Skin epidermis (tissue), 12 donors: ENCODE data around the gene COL19A1.
"Not testable (repeated sequence)": the region's sequence is repeated elsewhere in the genome, so short reads cannot be mapped to it uniquely, and the experiment has no call there.

ENCODE experiments used
- H3K27ac ChIP-seq, 21 experiments: fragments of 200-600 bp; sonication (generic) in 11 of 21; one replicate each; pipeline ENCODE4 v1.5.0; 2020; ENCODE audit warnings: mild to moderate bottlenecking in 3 of 21, inconsistent platforms in 2 of 21, moderate library complexity in 2 of 21
- H3K4me3 ChIP-seq, 7 experiments: fragments of 200-600 bp; sonication (generic) in 2 of 7; one replicate each; pipeline ENCODE4 v1.5.0; 2020; ENCODE audit warnings: inconsistent platforms in 2 of 7, mild to moderate bottlenecking in 2 of 7, moderate library complexity in 1 of 7

COL19A1 gene

DNA sequence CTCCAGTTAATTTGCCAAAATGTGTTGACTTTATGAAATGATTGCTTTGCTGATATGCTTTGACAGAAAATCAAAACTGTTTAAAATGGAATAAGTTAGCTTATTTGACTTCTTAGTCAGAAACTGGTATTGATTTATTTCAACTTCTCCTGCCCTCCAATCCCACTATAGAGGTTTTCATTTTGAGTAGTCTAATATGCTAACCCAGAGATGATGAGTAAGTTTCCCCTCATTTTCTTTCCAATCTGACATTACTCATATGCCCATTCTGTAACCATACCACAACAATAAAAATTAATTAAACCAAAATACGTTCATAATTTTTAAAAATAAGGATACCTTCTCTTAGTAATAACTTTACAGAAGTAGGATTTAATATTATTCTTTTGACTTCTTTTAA, 78.8 kb downstream of the COL19A1 start:
- H3K4me3 ChIP-seq = no peak overlapping the region
- no peak overlapping the region for H3K27ac ChIP-seq

DNA sequence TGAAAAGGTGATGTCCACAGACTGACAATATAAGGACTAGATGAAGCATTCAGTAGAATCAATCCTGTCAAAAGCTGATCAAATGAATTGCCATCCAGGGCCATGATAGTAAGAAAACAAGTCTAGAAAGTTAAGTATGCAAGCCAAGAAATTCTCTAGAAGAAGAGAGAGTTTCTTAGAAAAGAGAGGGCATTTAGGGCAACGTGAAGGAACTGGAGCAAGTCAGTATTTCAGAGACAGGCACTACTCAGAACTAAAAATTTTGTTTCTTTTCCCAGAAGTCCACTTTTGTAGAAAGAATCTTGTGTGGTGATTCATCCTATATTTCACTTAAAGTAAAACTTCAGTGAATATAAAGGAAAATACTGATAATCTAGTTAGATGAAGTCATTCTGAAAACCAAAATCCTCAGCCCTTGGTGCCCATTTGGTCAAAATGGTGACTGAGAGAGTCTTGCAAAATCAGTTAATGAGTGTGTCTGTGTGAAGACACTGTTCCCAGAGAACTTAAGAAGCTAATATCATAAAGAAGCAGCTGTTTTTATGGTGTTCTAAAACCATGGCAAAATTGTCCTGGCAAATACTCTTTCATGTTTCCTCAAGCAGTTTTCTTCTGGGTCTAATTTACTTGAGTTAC, 82.2 kb downstream of the COL19A1 start:
- Histone ChIP-seq H3K4me3 (no peak overlapping the region), H3K27ac (no peak overlapping the region)

DNA sequence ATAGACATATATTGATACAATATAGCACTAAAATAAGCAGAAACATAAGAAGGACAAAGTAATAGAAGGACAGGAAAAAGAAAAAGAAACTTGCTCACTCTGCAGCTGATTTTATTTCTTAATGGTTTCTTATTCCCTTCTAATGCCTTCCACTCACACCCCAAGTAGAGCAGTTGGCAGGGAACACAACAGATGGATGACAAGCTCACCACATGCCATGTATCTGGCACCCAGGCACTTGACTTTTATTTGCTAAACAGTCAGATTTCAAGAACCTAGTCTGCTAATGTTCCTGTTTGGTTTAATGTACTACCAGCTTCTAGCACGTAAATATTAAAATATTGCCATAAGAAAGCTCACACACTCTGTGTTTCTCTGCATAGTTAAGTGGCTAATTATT, 87.1 kb downstream of the COL19A1 start:
- Histone ChIP-seq H3K4me3 (no peak overlapping the region), H3K27ac (no peak overlapping the region)

DNA sequence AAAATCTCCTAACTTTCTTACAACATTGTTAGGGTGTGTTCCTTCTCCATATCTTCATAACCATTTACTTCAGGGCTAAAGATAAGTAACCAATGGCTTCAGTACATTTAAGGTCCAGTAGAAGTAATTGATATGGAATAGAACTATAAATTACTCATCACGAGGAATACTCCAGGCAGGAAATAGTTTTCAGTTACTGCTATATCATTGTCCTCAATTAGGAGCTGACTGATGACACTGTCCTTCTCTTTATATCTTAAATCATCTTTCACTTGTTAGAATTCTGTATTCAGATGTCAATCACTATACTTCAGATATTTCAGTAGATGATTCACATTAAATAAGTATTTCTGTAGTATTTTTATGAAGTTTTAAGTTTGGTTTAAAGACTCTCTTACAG, 88.4 kb downstream of the COL19A1 start:
- no peak overlapping the region for H3K27ac ChIP-seq
- no peak overlapping the region for H3K4me3 ChIP-seq

DNA sequence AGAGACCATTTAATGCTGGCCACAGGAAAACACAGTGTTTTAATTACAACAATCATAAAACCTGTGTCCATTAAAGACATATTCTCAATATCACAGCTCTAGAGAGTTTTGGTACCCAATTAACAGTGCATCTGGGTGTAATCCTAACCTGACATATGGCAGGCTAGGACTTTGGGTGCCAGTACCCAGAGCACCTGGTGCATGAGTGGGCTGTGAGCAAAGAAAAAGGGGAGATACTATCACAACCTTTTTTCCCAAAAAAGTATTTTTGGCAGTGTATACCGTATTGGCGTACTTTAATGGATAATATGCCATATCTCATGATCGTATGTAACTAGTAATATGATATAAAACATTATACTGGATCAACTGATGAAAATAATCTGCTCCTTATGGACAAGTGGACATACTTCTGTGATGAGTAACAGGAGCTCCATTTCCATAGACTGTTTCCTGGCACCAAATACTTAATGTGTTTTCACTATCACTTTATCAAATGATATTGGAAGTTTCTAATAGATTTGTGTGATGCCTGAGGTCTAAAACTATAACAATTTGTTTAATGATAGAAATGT, 91.7 kb downstream of the COL19A1 start:
- no peak overlapping the region for H3K27ac ChIP-seq
- no peak overlapping the region for H3K4me3 ChIP-seq

DNA sequence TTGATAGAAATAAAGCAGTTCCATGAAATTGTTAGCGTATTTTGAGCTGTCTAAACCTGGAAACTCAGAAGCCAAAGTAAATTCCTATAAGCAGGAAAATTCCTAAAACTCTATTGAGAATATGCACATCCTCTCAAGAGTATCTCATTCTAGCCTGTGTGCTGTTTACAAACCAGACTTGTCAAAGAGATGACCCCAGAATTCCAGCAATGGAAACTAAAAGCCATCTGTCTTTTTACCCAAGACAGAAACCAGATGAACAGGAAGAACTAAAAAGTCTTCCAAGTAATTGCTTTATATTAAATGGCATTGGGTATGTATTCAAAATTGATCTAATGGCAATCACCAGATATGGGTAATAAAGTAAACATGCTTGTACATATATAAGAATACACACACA, 92.6 kb downstream of the COL19A1 start:
- H3K4me3 ChIP-seq = no peak overlapping the region
- no peak overlapping the region for H3K27ac ChIP-seq

DNA sequence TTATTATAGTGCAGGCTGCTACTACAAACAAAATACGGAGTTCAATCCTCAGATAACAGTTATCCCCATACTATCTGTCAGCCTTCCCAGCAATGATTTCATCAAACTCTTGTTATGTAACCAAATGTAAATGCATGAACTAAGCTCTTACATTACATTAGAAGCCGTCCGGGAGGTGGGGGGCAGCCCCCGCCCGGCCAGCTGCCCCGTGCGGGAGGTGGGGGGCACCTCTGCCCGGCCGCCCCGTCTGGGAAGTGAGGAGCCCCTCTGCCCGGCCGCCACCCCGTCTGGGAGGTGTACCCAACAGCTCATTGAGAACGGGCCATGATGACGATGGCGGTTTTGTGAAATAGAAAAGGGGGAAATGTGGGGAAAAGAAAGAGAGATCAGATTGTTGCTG, 99.6 kb downstream of the COL19A1 start:
- H3K4me3 ChIP-seq, H3K27ac ChIP-seq: not testable (repeated sequence)

DNA sequence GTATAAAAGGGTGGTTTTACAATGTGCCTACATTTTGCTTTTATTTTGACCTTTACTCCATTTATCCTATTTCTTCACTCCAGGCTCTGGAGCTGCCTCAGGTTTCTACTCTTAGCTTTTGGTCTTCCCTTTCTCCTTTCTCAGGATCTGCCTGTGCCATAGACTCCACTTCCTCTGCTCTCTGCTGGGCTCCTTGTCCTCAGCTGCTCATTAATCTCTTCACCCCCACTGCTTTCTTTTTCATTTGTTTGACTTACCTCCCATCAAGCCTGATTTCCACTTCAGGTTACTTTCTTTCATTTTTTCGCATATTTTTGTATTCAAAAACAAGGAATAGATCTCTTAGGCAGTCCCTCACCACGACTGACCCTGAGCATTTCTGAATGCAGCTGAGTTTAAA, 106.8 kb downstream of the COL19A1 start:
- H3K4me3 ChIP-seq = no peak overlapping the region
- H3K27ac ChIP-seq = no peak overlapping the region

DNA sequence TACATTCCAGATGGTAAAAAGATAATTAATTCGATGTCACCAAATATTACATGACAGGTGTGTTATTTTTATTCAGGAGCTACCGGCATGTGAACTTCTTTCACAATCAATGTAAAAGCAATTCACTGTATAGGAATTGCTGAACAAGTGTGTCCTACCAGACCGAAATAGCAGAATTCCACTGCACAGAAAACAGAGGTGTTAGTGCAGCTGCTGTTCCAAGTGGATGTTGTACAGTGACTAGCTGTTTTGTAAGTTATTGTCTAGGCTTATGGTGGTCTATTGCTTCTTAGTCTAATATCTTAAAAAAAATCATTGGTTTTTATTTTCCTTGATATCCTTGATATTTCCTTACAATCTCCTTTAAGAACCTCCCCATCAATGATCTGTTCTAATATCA, 107.4 kb downstream of the COL19A1 start:
- Histone ChIP-seq H3K27ac (no peak overlapping the region), H3K4me3 (no peak overlapping the region)

DNA sequence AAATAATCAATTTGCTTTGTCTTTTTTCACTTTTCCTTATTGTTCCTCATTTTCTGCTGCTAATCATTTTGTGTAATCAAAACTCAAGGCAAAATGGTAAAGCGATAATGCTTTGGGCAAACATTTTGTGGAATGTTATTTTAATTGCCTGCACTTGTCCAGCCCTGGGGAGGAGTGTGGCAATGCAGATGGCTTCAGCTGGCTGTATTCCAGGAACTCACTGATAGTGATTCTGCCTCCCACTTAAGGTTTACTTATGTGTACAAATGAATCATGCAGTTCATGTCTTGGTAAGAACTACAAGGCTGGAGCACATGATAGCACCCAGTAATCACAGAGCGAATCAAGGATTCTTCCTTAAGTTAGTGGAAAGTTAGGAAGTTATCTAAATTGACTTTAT, 107.8 kb downstream of the COL19A1 start:
- H3K4me3 ChIP-seq = no peak overlapping the region

DNA sequence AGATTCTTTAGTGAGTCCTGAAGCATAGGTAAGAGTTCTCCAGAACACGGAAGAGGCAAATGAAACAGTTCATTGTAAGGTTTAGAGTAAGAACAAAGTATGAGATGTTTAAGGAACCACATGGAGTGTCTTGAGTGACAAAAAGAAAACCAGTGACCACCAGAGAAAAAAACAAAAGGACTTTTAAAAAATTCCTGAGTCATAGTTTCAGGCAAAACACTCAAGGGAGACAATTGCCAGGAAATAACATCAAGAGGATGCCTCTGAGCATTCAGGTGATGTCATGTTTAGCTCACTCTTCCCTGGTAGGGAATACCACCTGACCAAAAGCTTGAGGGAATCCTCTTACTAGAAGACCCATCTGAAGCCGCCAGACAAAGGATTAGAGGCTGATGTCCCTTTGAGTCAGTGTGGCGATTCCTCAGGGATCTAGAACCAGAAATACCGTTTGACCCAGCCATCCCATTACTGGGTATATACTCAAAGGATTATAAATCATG, 110.3 kb downstream of the COL19A1 start:
- H3K27ac ChIP-seq = no peak overlapping the region

More for the DNA sequence above, 107.8 kb downstream of the COL19A1 start:
- no peak overlapping the region for H3K27ac ChIP-seq

DNA sequence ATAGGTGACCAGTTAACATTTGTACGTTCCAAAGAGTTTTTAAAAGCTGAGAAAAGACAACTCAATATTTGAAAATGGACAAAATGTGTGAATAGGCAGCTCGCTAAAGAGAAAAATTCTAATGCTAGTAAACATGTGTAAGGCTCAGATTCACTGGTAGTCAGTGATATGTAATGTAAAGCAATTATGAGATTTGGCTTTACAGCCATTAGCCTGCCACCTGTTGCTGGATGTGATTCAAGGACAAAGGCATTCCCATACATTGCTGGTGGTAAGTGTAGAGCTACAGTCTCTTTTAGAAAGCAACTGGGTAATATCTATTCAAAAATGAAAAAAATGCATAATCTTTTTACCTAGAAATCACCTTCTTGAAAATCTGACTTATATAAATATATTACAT, 114.3 kb downstream of the COL19A1 start:
- Histone ChIP-seq H3K27ac (no peak overlapping the region), H3K4me3 (no peak overlapping the region)

More for the DNA sequence above, 110.3 kb downstream of the COL19A1 start:
- no peak overlapping the region for H3K4me3 ChIP-seq

DNA sequence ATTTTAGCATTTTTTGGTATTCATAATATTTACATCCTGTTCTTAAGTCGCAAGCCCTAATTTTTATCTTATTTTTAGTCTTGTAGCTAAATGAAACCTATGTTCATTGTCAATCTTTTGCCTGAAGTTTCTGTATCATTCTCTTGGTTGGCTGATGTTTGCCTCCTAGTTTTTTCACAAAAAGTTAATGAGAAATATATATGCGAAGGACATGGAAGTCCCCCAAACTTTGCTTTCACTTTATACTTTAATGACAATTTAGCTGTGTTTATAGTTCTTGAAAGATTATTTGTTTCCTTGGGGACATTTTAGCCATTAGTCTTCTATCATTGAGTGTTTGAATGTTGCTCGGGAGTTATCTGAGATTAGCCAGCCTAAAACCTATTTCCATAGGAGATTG, 118.2 kb downstream of the COL19A1 start:
- Histone ChIP-seq H3K27ac (no peak overlapping the region), H3K4me3 (no peak overlapping the region)

DNA sequence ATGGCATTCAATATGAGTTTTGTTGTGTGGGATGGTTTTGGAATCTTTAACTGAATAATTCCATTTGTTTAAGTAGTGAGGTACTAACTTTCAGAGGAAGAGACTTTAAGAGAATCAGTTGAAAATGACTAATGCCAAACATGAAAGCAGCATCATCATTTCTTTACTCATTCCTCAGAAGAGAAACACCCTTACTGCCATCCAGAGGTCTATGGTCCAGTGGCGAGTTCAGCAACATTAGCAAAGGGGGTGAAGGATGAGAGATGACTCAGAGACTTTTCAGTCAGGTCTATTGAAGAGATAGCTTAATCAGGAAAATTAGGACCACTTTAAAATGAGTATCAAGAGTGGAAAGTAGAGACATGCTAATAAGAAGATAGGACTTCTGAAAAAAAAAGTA, 118.8 kb downstream of the COL19A1 start:
- H3K27ac ChIP-seq = no peak overlapping the region
- no peak overlapping the region for H3K4me3 ChIP-seq

DNA sequence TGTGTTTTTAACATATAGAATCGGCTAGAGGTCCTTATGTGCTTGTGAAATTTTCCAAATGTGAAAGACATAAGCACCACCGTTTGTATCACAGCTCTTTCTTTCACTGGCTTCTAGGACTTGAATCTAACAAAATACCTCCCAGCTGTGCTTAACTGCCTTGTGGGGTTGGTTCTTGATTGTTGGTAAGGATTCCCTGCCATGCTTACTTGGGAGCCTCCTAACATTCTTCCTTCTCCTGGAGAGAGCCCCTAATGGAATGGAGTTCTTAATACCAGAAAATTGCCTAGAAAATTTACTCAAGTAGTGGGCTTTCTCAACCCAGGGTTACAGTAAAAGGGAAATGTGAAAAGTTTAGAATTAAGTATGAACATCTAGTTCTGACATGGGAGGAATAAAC, 121.2 kb downstream of the COL19A1 start:
- Histone ChIP-seq H3K27ac (no peak overlapping the region), H3K4me3 (no peak overlapping the region)

DNA sequence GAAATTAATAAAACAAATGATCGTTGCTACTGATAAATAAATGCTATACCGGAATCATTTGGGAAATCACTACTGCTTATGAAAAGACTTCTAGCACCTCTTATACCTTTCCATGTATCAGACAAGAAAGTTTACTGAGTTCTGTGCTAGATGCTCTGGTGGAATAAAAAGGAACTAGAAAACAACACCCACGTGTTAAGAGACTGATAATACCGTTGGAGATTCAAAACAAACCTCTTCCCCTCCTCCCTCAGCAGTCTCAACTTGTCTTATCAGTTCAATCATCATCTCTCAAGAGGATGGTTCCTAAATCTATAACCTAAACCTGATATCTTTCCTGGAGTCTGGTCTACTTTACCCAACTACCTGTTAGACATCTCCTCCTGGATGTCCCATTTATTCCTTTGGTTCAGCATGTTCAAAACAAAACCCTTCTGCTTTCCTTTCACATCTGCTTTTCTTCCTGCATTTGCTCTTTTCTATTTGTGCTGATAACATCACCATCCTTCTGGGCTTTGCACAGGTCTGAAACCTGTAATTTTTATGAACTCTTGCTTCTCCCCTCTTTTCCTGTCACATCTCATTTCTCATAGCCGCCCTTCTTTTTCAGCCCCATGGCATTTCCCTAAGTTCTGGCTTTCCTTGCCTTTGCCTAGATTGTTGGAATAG, 122.2 kb downstream of the COL19A1 start:
- Histone ChIP-seq H3K4me3 (no peak overlapping the region), H3K27ac (no peak overlapping the region)

DNA sequence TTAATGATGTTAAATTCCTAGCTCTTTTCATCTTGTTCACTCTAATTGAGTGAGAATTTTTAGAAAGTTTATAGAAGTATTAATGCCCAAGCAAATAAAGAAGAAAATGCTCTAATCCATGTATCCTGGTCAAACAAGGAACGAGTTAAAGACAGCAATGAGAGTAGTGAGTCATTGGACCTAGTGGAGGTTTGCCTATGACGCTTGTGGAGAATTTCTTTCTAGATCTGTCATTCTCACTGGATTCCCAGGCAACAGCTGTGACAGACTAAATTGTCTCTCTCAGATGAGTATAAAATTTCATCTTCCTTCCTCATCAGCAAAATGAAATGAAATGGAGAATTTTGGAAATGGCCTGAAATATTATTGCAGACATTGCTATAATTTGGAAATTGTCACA, 127.9 kb downstream of the COL19A1 start:
- Histone ChIP-seq H3K27ac (no peak overlapping the region), H3K4me3 (no peak overlapping the region)

DNA sequence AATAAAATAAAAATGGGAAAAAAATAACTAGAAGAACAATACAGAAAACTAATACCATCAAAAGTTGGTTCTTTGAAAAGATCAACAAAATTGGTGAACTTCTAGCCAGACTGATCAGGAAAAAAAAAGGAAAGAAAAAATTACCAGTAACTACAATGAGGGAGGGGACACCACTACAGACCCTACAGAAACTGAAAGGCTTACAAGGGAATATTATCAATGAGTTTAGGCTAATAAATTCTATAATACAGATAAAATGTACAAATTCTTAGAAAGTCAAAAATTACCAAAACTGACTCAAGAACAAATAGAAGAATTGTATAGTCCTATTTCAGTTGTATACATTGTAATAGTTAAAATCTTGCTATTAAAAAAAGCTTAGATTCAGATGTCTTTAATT, 141.8 kb downstream of the COL19A1 start:
- H3K27ac ChIP-seq = no peak overlapping the region
- no peak overlapping the region for H3K4me3 ChIP-seq

DNA sequence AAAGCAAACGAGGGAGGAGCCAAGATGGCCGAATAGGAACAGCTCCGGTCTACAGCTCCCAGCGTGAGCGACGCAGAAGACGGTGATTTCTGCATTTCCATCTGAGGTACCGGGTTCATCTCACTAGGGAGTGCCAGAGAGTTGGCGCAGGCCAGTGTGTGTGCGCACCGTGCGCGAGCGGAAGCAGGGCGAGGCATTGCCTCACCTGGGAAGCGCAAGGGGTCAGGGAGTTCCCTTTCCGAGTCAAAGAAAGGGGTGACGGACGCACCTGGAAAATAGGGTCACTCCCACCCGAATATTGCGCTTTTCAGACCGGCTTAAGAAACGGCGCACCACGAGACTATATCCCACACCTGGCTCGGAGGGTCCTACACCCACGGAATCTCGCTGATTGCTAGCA, 144.0 kb downstream of the COL19A1 start:
- not testable (repeated sequence) for H3K27ac ChIP-seq, H3K4me3 ChIP-seq

DNA sequence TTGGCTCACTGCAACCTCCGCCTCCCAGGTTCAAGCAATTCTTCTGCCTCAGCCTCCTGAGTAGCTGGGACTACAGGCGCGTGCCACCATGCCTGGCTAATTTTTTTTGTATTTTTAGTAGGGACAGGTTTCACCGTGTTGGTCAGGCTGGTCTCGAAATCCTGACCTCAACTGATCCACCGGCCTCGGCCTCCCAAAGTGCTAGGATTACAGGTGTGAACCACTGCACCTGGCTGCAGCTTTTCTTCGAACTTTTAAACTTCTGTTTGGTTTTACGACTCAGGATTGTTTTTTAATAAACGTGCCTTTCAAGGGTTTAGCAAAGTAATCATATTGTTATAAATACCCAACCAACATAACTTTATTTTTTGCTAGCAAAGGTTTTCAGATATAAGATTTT, 156.8 kb downstream of the COL19A1 start:
- not testable (repeated sequence) for H3K27ac ChIP-seq, H3K4me3 ChIP-seq

DNA sequence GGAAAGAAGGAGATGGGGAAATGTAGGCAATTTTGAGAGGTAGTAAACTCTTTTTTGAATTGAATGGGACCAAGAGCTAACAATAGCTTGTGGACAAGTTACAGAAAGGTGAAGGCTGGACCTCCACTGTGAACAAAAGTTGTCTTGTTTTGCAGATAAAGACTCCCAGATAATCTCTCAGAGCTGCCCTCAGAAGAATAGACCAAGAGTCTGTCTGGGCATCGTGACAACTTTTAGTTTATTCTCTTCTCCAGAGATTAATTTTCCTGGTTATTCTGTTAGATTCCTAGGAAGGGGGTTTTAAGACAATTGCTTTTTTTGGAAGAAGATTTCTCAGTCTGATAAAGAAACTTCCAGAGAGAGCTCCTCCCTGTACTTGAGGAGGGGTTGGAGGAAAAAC, 161.9 kb downstream of the COL19A1 start:
- H3K4me3 ChIP-seq = no peak overlapping the region
- H3K27ac ChIP-seq = no peak overlapping the region
